Aorta (tissue), 5 donors: ENCODE data around the gene HJURP. TPM values are rescaled to one million over a fixed set of nuclear protein-coding genes. Genes with fewer than 3 reads are reported as not detected.

ENCODE experiments used
- ATAC-seq: fragments of 200-7000 bp; cut with Tn5 transposase; one replicate; pipeline ENCODE4 v1.9.1; 2022; ENCODE audit warnings: moderate library complexity; ENCODE audit not compliant: low FRiP score
- DNase-seq, 2 donors: peaks; one replicate each; pipeline ENCODE4 v3.0.0-alpha.2; 2020
- H3K27ac ChIP-seq, 2 donors: one replicate each; pipeline ENCODE4 v1.5.1; 2013; ENCODE audit warnings: low read length in 2 of 2, mild to moderate bottlenecking in 2 of 2, moderate library complexity in 2 of 2, control low read depth in 1 of 2, inconsistent platforms in 1 of 2, low read depth in 1 of 2
- H3K27me3 ChIP-seq, 2 donors: one replicate each; pipeline ENCODE4 v1.6.1; 2013; ENCODE audit warnings: control low read depth in 1 of 2, low read length in 1 of 2, mild to moderate bottlenecking in 1 of 2, moderate library complexity in 1 of 2; ENCODE audit not compliant: insufficient read depth in 2 of 2, control insufficient read depth in 1 of 2
- H3K36me3 ChIP-seq, 2 donors: one replicate each; pipeline ENCODE4 v1.6.1; 2013; ENCODE audit warnings: control low read depth in 1 of 2, low read length in 1 of 2, mild to moderate bottlenecking in 1 of 2; ENCODE audit not compliant: insufficient read depth in 2 of 2, control insufficient read depth in 1 of 2
- H3K4me1 ChIP-seq, 2 donors: one replicate each; pipeline ENCODE4 v1.6.1; 2013; ENCODE audit warnings: low read length in 2 of 2, control low read depth in 1 of 2, mild to moderate bottlenecking in 1 of 2, moderate library complexity in 1 of 2; ENCODE audit not compliant: insufficient read depth in 2 of 2, control insufficient read depth in 1 of 2
- H3K4me3 ChIP-seq, 2 donors: one replicate each; pipeline ENCODE4 v1.5.1; 2013; ENCODE audit warnings: low read length in 2 of 2, control low read depth in 1 of 2, mild to moderate bottlenecking in 1 of 2
- H3K9me3 ChIP-seq: one replicate; pipeline ENCODE4 v1.6.1; 2013; ENCODE audit warnings: mild to moderate bottlenecking, low read length; ENCODE audit not compliant: control insufficient read depth
- WGBS, 2 donors: extraction: QIAGEN DNeasy Blood & Tissue Kit; methylation state at CpG; one replicate each; pipeline ENCODE4 v1.1.7; 2013; 5-methylcytosine and 5-hydroxymethylcytosine counted together
- intact Hi-C, 2 donors: fragments of 100-400 bp; cut with DNase I; formaldehyde crosslinking; loops; one replicate each; pipeline versions ENCODE4 v1.14.2 to v1.15.0; 2022
- polyA plus RNA-seq, 2 donors: library from polyadenylated mRNA; stranded (reverse); fragments of 200-250 nt; gene quantifications; one replicate each; pipeline ENCODE4 v1.2.3, GENCODE V29; 2013
- total RNA-seq, 2 donors: library from RNA; stranded (reverse); fragmentation: NEBNext Ultra II Directional; extraction: Animal tissue kit (Norgen Biotek cat#: 25700); gene quantifications; one replicate each; pipeline ENCODE4 v1.2.1, GENCODE V29; 2021
- donor health status: healthy with polysubstance abuse.
- donor health status: Bipolar disorder and iron deficiency.
- donor health status: DM: no; HTN: no; CAD: no.
- donor health status: DM: no; HTN: no; CAD: no.
- donor health status: DM: yes; HTN: yes; CAD: no.

HJURP gene
- total and polyA plus RNA-seq, 4 donors, result 1.1 TPM; not detected in 2

GRCh38 chr2:233803292-233803911 is 50.9 kb downstream of the HJURP start:
- no peaks in the 10 kb centered on the region for H3K36me3 ChIP-seq
- ATAC-seq (no peak), DNase-seq (no peak)
- no peak overlapping the region for H3K4me3 ChIP-seq
- no peaks in the 10 kb centered on the region for H3K27me3 ChIP-seq
- H3K9me3 ChIP-seq, result no peaks in the 10 kb centered on the region
- 72 to 84% methylated on average over 2 of the region's 2 CpGs for whole genome bisulfite sequencing, 2 donors
- intact Hi-C loops, result no loop called here
- no peak overlapping the region for H3K27ac ChIP-seq
- no peaks in the 10 kb centered on the region for H3K4me1 ChIP-seq

DNA sequence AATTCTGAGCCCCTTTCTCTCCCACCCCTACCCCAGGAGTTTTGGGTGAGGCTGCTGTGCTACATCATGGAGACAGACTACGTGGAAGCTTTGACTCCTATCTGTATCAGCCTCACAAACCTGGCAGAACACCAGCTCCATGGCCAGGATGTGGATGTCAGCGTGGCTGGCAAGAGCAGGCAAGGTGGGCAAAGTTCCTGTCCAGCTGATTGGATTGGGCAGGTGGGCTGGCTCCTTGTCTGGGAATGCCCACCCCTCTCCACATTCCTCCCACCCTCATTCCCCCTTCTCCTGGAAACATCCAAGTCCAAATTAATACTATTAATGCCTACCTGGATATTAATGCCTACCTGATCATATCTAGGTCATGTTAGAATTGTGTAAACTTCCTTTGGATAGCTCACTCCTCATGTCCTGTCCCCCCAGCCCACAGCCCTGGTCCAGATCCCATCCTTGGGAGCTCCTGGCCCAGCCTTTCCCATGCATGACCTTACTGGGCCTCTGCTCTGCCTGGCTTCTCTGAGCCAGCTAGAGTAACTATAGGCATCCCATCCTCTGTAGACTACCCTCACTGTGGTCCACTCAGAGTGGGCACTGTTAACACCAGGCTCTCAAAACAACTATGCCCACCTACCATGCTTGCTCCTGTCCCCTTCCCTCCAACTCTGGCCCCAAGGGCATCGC is 52.1 kb downstream of the HJURP start:
- ATAC-seq (no peak), DNase-seq (no peak)
- Histone ChIP-seq H3K27me3 (no peaks in the 10 kb centered on the region), H3K4me1 (no peaks in the 10 kb centered on the region), H3K27ac (no peak overlapping the region), H3K9me3 (no peaks in the 10 kb centered on the region), H3K4me3 (no peak overlapping the region), H3K36me3 (no peaks in the 10 kb centered on the region)
- intact Hi-C loops, result no loop called here
- 67 to 75% methylated on average over 3 of the region's 3 CpGs for WGBS, 2 donors

- WGBS, 2 donors, result 73 to 75% methylated on average over 9 of the region's 9 CpGs
- no peak overlapping the region for H3K27ac ChIP-seq
- no peaks in the 10 kb centered on the region for H3K27me3 ChIP-seq
- H3K36me3 ChIP-seq, result no peaks in the 10 kb centered on the region
- intact Hi-C loops, result no loop called here
- no peaks in the 10 kb centered on the region for H3K9me3 ChIP-seq
- no peaks in the 10 kb centered on the region for H3K4me1 ChIP-seq
- no peak overlapping the region for H3K4me3 ChIP-seq
- no peak for ATAC-seq
- no peak for DNase-seq
Observed at GRCh38 chr2:233801357-233802131, 52.8 kb downstream of the HJURP start.

- H3K4me3 ChIP-seq, result no peak overlapping the region
- no peaks in the 10 kb centered on the region for H3K27me3 ChIP-seq
- ATAC-seq, result no peak
- intact Hi-C loops, result no loop called here
- 77 to 79% methylated on average over 7 of the region's 7 CpGs for WGBS, 2 donors
- no peaks in the 10 kb centered on the region for H3K36me3 ChIP-seq
- H3K4me1 ChIP-seq, result no peaks in the 10 kb centered on the region
- DNase-seq, result peak in 1 of 2 donors; percentile 25
- no peaks in the 10 kb centered on the region for H3K9me3 ChIP-seq
- no peak overlapping the region for H3K27ac ChIP-seq
Observed at GRCh38 chr2:233800208-233800607, 54.1 kb downstream of the HJURP start.

DNA sequence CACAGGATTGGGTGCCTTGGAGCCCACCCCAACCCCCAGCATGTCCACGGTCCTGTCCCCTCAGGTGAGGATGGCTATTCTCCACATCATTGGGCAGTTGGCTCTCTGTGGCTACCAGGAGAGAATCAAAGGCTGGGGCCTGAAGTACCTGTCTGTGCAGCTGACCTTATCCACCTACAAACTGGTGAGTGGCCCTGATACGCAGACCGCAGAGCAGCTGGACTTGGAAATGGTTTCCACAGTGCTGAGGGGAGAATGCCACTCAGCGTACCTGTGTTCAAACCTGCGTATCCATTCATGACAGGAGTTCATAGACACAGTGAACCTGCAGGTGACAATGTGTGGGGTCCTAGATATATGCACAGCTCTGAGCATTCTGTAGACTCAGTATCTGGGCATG is 54.6 kb downstream of the HJURP start:
- no peak for DNase-seq
- Histone ChIP-seq H3K36me3 (no peaks in the 10 kb centered on the region), H3K27me3 (no peaks in the 10 kb centered on the region), H3K4me3 (no peak overlapping the region), H3K4me1 (no peaks in the 10 kb centered on the region), H3K9me3 (no peaks in the 10 kb centered on the region), H3K27ac (no peak overlapping the region)
- 53 to 85% methylated on average over 5 of the region's 5 CpGs for WGBS, 2 donors
- intact Hi-C loops, result no loop called here
- ATAC-seq, result no peak

DNA sequence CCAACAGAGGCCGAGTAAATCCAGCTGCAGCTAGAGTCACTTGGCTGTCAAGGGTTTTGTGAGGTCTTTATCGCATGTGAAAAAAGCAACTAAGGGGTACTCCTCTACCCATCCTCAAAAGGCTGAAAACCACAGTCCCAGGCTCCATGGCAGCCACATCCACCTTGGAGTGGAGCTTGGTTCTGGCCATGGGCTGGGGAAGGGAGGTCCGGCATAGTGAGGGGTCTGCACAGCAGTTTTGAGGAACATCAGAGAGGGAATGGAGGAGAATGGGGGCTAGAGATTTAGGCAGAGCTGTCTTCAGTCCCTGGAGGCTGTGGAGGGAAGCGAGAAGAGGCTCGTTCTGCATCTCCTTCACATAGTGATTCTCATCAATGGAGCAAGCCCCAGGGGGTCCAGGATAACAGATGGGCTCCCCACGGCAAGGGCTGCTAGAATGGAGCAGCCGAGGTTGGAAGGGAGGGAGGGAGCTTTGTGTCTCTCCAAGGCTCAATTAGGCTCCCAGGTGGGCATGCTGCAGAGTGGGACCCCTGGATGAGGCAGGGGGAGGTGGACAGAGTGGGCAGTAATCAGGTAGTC is 55.2 kb downstream of the HJURP start:
- Histone ChIP-seq H3K27me3 (no peaks in the 10 kb centered on the region), H3K4me3 (no peak overlapping the region), H3K27ac (no peak overlapping the region), H3K9me3 (no peaks in the 10 kb centered on the region), H3K4me1 (no peaks in the 10 kb centered on the region), H3K36me3 (no peaks in the 10 kb centered on the region)
- DNase-seq (peak in 1 of 2 donors; percentile 34), ATAC-seq (no peak)
- intact Hi-C loops, result no loop called here
- 60% methylated on average over 7 of the region's 7 CpGs for WGBS, 2 donors

GRCh38 chr2:233798335-233799086 is 55.8 kb downstream of the HJURP start:
- H3K36me3 ChIP-seq, result no peaks in the 10 kb centered on the region
- H3K27ac ChIP-seq, result no peak overlapping the region
- no peak for ATAC-seq
- no peak overlapping the region for H3K4me3 ChIP-seq
- intact Hi-C loops, result no loop called here
- WGBS, 2 donors, result 80 to 83% methylated on average over 14 of the region's 14 CpGs
- no peaks in the 10 kb centered on the region for H3K27me3 ChIP-seq
- DNase-seq, result peak in 1 of 2 donors; percentile 43
- H3K4me1 ChIP-seq, result no peaks in the 10 kb centered on the region
- H3K9me3 ChIP-seq, result no peaks in the 10 kb centered on the region

GRCh38 chr2:233796254-233796653 is 58.1 kb downstream of the HJURP start:
- no peak overlapping the region for H3K27ac ChIP-seq
- no peaks in the 10 kb centered on the region for H3K27me3 ChIP-seq
- ATAC-seq (no peak), DNase-seq (no peak)
- no peak overlapping the region for H3K4me3 ChIP-seq
- H3K36me3 ChIP-seq, result no peaks in the 10 kb centered on the region
- no peaks in the 10 kb centered on the region for H3K4me1 ChIP-seq
- 86 to 88% methylated on average over 9 of the region's 9 CpGs for WGBS, 2 donors
- intact Hi-C loops, result no loop called here
- no peaks in the 10 kb centered on the region for H3K9me3 ChIP-seq
